Measurements from ENCODE around the gene ISOC1. TPM values are rescaled to one million over a fixed set of nuclear protein-coding genes. Genes with fewer than 3 reads are reported as not detected.

The ISOC1 gene
- total RNA-seq, 1 experiment from 2014 or later = 24.9 TPM

DNA sequence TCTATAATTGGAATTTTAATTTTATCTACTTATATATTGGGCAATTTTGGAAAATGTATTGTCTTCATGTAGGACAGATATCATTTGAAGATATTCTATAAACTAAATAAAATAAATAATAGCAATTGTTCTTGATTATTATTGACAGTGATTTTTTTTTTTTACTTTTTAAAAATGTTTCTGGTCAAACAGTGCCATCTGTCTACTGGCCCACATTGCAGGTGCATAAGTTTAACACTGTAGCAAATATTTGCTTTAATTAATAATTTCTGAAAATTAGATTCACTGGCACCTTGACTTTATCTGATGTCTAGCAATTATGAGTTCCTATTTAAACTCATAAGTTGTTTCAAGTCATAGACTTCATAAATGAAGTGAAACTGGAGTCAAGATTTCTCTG lies 41.1 kb upstream of the ISOC1 start (continued):
- TF ChIP-seq, protein P1, sequence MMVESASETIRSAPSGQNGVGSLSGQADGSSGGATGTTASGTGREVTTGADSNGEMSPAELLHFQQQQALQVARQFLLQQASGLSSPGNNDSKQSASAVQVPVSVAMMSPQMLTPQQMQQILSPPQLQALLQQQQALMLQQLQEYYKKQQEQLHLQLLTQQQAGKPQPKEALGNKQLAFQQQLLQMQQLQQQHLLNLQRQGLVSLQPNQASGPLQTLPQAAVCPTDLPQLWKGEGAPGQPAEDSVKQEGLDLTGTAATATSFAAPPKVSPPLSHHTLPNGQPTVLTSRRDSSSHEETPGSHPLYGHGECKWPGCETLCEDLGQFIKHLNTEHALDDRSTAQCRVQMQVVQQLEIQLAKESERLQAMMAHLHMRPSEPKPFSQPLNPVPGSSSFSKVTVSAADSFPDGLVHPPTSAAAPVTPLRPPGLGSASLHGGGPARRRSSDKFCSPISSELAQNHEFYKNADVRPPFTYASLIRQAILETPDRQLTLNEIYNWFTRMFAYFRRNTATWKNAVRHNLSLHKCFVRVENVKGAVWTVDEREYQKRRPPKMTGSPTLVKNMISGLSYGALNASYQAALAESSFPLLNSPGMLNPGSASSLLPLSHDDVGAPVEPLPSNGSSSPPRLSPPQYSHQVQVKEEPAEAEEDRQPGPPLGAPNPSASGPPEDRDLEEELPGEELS (CRISPR knock-in tag; IDR thresholded peaks at IDR 0.05) = no peak
- TF ChIP-seq GTF2I (CRISPR knock-in tag; conservative IDR thresholded peaks at IDR 0.05) (no peak), HMGA2 (CRISPR knock-in tag; IDR thresholded peaks at IDR 0.05) (no peak), MYBL2 (CRISPR knock-in tag; IDR thresholded peaks at IDR 0.05) (no peak), NFE2L1 (CRISPR knock-in tag; IDR thresholded peaks at IDR 0.05) (no peak), GABPB1 (CRISPR knock-in tag; IDR thresholded peaks at IDR 0.05) (no peak), SMAD4 (CRISPR knock-in tag; IDR thresholded peaks at IDR 0.05) (no peak), ELF4 (CRISPR knock-in tag; IDR thresholded peaks at IDR 0.05; ENCODE audit: low read depth) (no peak), ATF1 (CRISPR knock-in tag; IDR thresholded peaks at IDR 0.05) (no peak)
- TF ChIP-seq, protein P2, sequence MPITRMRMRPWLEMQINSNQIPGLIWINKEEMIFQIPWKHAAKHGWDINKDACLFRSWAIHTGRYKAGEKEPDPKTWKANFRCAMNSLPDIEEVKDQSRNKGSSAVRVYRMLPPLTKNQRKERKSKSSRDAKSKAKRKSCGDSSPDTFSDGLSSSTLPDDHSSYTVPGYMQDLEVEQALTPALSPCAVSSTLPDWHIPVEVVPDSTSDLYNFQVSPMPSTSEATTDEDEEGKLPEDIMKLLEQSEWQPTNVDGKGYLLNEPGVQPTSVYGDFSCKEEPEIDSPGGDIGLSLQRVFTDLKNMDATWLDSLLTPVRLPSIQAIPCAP (CRISPR knock-in tag; IDR thresholded peaks at IDR 0.05) = no peak
- TF ChIP-seq, protein P3, sequence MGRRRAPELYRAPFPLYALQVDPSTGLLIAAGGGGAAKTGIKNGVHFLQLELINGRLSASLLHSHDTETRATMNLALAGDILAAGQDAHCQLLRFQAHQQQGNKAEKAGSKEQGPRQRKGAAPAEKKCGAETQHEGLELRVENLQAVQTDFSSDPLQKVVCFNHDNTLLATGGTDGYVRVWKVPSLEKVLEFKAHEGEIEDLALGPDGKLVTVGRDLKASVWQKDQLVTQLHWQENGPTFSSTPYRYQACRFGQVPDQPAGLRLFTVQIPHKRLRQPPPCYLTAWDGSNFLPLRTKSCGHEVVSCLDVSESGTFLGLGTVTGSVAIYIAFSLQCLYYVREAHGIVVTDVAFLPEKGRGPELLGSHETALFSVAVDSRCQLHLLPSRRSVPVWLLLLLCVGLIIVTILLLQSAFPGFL (CRISPR knock-in tag; IDR thresholded peaks at IDR 0.05; ENCODE audit: borderline replicate concordance) = no peak
- TF ChIP-seq, protein P4, sequence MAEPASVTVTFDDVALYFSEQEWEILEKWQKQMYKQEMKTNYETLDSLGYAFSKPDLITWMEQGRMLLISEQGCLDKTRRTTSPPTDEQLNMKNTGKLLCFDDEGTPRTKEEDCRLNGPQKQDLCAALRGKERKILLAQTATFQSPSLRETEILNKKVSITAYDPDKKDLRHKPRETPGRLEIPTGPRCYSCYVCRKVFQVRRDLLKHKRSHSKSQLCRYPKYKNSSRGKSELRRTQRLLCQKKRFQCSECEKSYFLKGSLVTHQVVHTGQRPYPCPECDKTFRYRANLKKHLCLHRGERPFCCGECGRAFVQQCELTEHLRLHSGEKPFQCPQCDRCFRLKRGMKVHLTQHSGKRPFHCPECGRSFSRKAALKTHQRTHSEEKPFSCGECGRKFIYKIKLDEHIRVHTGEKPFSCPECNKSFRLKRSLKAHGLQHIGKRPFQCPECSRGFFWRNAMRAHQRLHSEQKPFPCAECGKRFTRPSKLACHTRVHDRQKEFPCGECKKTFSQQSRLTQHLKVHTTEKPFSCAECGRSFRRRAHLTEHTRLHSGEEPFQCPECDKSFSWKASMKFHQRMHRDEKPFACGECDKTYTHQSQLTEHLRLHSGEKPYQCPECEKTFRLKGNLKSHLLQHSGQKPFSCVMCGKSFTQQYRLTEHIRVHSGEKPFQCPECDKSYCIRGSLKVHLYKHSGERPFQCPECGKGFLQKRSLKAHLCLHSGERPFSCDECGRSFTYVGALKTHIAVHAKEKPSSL (CRISPR knock-in tag; conservative IDR thresholded peaks at IDR 0.05) = no peak
- TF ChIP-seq, protein P5, sequence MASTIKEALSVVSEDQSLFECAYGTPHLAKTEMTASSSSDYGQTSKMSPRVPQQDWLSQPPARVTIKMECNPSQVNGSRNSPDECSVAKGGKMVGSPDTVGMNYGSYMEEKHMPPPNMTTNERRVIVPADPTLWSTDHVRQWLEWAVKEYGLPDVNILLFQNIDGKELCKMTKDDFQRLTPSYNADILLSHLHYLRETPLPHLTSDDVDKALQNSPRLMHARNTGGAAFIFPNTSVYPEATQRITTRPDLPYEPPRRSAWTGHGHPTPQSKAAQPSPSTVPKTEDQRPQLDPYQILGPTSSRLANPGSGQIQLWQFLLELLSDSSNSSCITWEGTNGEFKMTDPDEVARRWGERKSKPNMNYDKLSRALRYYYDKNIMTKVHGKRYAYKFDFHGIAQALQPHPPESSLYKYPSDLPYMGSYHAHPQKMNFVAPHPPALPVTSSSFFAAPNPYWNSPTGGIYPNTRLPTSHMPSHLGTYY (CRISPR knock-in tag; IDR thresholded peaks at IDR 0.05) = no peak

DNA sequence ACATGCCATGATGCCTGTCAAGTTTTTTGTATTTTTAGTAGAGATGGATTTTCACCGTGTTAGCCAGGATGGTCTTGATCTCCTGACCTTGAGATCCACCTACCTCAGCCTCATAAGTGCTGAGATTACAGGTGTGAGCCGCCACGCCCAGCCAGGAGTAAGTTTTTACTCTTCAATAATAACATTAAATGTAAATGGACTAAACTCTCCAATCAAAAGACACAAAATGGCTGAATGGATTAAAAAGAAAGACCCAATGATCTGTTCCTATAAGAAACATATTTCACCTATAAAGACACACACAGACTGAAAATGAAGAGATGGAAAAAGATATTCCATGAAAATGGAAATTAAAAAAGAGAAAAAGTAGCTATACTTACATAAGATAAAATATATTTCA lies 37.2 kb upstream of the ISOC1 start:
- TF ChIP-seq, protein P6, sequence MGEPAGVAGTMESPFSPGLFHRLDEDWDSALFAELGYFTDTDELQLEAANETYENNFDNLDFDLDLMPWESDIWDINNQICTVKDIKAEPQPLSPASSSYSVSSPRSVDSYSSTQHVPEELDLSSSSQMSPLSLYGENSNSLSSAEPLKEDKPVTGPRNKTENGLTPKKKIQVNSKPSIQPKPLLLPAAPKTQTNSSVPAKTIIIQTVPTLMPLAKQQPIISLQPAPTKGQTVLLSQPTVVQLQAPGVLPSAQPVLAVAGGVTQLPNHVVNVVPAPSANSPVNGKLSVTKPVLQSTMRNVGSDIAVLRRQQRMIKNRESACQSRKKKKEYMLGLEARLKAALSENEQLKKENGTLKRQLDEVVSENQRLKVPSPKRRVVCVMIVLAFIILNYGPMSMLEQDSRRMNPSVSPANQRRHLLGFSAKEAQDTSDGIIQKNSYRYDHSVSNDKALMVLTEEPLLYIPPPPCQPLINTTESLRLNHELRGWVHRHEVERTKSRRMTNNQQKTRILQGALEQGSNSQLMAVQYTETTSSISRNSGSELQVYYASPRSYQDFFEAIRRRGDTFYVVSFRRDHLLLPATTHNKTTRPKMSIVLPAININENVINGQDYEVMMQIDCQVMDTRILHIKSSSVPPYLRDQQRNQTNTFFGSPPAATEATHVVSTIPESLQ (CRISPR knock-in tag; IDR thresholded peaks at IDR 0.05) = no peak
- TF ChIP-seq ZNF138 (CRISPR knock-in tag; conservative IDR thresholded peaks at IDR 0.05) = no peak
- TF ChIP-seq, protein P7, sequence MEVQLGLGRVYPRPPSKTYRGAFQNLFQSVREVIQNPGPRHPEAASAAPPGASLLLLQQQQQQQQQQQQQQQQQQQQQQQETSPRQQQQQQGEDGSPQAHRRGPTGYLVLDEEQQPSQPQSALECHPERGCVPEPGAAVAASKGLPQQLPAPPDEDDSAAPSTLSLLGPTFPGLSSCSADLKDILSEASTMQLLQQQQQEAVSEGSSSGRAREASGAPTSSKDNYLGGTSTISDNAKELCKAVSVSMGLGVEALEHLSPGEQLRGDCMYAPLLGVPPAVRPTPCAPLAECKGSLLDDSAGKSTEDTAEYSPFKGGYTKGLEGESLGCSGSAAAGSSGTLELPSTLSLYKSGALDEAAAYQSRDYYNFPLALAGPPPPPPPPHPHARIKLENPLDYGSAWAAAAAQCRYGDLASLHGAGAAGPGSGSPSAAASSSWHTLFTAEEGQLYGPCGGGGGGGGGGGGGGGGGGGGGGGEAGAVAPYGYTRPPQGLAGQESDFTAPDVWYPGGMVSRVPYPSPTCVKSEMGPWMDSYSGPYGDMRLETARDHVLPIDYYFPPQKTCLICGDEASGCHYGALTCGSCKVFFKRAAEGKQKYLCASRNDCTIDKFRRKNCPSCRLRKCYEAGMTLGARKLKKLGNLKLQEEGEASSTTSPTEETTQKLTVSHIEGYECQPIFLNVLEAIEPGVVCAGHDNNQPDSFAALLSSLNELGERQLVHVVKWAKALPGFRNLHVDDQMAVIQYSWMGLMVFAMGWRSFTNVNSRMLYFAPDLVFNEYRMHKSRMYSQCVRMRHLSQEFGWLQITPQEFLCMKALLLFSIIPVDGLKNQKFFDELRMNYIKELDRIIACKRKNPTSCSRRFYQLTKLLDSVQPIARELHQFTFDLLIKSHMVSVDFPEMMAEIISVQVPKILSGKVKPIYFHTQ (CRISPR knock-in tag; IDR thresholded peaks at IDR 0.05) = no peak
- no peak for TF ChIP-seq SMAD3 (CRISPR knock-in tag; IDR thresholded peaks at IDR 0.05; ENCODE audit: borderline replicate concordance)
- no peak for TF ChIP-seq ZNF219 (CRISPR knock-in tag; IDR thresholded peaks at IDR 0.05; ENCODE audit: borderline replicate concordance)
- TF ChIP-seq, protein P8, sequence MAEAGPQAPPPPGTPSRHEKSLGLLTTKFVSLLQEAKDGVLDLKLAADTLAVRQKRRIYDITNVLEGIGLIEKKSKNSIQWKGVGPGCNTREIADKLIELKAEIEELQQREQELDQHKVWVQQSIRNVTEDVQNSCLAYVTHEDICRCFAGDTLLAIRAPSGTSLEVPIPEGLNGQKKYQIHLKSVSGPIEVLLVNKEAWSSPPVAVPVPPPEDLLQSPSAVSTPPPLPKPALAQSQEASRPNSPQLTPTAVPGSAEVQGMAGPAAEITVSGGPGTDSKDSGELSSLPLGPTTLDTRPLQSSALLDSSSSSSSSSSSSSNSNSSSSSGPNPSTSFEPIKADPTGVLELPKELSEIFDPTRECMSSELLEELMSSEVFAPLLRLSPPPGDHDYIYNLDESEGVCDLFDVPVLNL (CRISPR knock-in tag; IDR thresholded peaks at IDR 0.05; ENCODE audit: borderline replicate concordance, low read depth) = no peak
- TF ChIP-seq KAT7 (CRISPR knock-in tag; IDR thresholded peaks at IDR 0.05; ENCODE audit: borderline replicate concordance) = no peak
- Mint-ChIP-seq H3K27me3 (ENCODE audit: low read depth) (peaks cover 2% of the 10 kb centered on the region; the same call in 1 of the 2 replicates), H3K27ac (no peak overlapping the region), H3K9me3 (peaks cover 27% of the 10 kb centered on the region), H3K36me3 (no peaks in the 10 kb centered on the region), H3K4me1 (no peaks in the 10 kb centered on the region), H3K4me3 (no peak overlapping the region)
- ATAC-seq = no peak
- ChIA-PET POLR2A (no interaction called here), CTCF (no interaction called here)
- no peak for DNase-seq (ENCODE audit: low spot score)
